NCI-H446 treated with DMSO at 0.1 percent for 48 hours (cell line): ENCODE results near the gene ANKLE2.
"Not testable (repeated sequence)": the region's sequence is repeated elsewhere in the genome, so short reads cannot be mapped to it uniquely, and the experiment has no call there.

Experiments
- DNase-seq: peaks from one replicate; lab custom pipeline; 2025; lab: John Stamatoyannopoulos, UW

Gene ANKLE2

DNA sequence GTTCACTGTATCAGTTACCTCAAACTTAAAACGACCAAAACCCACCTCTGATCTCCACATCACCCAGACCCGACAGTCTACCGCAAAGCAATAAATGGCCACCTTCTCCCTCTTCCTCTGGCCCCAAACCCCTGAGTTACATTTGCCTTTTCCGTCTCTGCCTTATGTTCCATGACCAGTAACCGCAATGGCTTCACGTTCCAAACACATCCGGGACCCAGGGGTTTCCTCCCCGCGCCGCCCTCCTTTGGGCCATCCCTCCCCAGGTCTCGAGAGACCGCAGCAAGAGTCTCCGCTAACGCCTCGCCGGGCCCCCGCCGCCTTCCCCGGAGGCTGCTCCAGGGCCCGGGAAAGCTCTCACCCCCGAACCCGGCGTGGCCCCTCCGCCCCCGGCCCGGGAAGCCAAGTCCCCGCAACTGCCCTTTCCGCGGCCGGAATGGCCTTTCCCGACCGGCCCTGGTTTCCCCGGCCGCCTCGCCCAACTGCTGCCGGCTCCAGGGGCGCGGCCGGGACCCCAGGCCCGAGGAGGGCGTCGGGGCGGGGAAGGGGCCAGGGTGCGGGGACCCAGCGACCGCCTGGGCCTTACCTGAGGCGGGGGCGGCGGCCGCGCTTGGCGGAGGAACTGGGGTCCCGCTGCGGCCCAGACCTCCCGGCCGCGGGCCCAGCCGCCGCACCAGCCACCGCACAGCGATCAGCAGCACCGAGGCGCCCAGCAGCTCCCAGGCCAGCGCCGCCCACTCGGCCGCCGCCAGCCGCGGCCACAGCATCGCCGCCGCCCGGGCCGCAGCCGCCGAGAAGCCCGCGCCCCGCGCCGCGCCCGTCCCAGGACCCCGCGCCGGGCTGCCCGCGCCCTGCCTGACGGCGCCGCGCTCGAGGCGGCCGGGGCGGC is at the start of gene ANKLE2:
TSS of gene ANKLE2 (minus strand) at position 801 of the 889 bp plus-strand sequence. CDS start at position 767, 34 bp downstream.
- no peak for DNase-seq

DNA sequence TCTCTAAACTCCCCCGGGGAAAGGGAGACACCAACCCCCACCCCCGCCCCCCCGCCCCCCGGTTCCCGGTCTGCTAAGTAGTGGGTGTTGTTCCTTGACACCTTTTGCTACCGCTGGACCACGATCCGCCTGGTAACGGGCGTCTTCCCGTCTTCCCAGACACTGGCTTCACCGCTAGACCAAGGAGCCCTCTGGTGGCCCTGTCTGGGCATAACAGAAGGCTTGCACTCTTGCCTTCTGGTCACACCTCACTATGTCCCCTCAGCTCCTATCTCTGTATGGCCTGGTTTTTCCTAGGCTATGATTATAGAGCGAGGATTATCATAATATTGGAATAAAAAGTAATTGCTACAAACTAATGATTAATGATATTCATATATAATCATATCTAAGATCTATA is 47.8 kb upstream of the ANKLE2 start:
- DNase-seq, result not testable (repeated sequence)

- no peak for DNase-seq
Observed at GRCh38 chr12:132807295-132808092, 45.9 kb upstream of the ANKLE2 start.

DNA sequence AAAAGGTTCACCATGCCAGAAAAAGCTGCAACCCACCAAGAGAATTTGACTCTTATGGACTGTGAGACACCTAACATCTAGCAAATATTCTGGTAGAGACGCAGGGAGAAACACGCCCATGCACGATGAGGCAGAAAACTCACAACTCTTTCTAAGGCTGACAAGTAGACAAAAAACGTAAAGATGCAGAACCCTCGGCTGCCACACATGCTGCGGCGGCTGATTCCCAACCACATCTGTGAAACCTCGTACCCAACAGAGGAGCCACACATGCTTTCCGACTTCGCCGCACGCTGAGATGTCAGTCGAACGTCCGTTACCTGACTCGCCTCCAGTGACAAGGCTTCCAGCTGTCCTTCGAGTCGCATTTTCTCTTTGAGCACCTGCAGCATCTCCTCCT is 45.2 kb upstream of the ANKLE2 start:
- DNase-seq, result no peak

DNA sequence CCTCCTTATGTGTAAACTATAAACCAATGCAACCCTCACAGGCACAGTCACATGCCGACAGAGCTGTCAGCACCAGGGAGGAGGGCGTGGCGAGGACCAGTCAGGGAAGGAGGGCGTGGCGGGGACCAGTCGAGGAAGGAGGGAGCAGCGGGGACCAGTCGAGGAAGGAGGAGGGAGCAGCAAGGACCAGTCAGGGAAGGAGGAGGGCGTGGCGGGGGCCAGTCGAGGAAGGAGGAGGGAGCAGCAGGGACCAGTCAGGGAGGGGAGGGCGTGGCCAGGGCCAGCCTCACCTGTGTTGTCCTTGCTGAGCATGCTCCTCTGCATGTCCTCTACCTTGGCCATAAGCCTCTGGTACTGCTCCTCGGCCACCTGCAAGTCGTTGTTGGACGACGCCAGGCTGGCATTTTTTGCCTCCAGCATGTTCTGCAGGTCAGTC is 42.8 kb upstream of the ANKLE2 start:
- DNase-seq, result no peak

- DNase-seq, result no peak
Observed at GRCh38 chr12:132803888-132804287, 42.3 kb upstream of the ANKLE2 start.

DNA sequence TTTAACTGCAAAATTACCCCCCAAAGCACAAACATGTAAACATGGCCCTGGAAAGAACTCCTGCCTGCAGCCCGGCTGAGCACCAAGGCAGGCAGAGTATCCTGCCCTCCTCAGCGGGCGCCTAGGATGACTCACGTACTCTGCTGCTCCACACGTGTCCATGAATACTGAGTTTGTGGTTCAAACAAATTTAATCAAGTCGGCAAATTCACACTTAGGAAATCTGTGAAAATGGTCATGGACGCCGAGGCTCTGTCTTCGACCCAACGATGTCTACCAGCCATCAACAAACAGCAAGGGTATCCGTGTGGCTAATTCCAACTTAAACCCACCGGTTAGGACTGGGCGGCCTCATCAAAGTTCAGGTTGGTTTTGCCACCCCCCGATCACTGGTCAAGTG is 41.5 kb upstream of the ANKLE2 start:
- no peak for DNase-seq

GRCh38 chr12:132801741-132802140 is 40.1 kb upstream of the ANKLE2 start:
- no peak for DNase-seq

GRCh38 chr12:132798836-132799235 is 37.2 kb upstream of the ANKLE2 start:
- no peak for DNase-seq

DNA sequence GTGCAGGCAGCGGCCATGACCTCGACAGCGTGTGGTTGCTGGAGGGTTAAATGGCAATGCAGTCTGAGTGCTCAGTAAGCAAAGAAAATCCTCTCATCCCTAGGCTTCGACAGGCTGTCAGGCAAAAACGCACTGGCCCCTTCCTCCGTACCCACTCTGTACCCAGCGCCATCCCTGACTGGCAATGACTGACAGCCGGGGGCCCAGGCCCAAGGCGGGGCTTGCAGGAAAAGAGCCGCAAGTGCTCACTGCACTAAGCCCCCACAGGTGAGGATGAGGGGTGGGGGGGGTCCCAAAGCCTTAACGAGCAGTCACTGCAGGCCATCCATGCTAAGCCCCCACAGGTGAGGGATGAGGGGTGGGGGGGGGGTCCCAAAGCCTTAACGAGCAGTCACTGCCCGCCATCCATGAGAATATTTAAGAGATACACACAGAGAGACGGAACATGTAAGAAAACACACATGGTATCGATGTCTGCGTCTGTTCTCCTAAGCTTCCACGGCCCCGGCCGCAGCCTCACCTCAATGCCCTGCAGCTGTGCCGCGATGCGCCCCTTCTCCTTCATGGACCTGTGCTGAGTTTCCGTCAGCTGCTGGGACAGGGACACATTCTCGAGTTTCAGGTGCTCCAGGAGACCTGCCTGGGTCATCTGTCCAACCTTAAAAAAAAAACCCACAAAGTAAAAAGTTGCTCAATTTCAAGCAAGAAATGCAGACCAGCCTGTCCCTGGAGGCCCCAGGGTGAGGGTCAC is 36.4 kb upstream of the ANKLE2 start:
- DNase-seq, result no peak

DNA sequence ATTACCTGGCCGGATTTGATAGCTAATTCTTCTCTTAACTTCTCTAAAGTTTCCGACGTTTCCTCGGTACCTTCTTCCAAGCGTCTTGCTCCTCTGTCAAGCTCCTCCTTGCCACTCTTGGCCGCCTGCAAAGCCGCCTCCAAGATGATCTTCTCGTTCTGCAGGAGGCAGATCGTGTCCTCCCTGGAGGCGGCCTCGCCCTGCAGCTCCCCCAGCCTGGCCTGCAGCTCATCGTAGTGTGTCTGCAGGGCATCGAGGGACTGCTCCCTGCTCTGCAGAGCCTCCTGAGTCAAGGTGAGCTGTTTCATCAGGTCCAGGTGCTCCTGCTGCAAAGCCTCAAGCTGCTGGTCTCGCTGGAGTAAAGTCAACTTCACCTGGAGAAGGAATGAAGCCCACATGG is 34.2 kb upstream of the ANKLE2 start:
- no peak for DNase-seq

DNA sequence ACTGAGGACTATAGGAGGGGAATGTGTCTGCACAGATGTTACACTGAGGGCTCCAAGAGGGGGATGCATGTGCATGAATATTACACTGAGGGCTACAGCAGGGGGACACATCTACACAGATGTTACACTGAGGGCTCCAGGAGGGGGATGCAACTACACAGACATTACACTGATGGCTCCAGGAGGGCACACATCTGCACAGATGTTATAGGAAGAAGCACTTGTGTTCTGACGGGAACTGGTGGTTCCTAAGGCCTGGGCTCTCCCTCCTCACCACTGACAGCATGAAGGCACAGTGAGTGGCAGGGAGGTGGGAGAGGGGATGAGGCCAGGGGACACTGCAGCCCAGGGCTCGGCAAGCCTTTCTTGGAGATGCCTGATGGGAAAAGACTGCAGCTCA is 30.3 kb upstream of the ANKLE2 start:
- DNase-seq, result not testable (repeated sequence)

GRCh38 chr12:132789099-132789471 is 27.5 kb upstream of the ANKLE2 start:
- DNase-seq, result no peak

GRCh38 chr12:132788375-132789098 is 26.9 kb upstream of the ANKLE2 start:
- DNase-seq, result no peak

DNA sequence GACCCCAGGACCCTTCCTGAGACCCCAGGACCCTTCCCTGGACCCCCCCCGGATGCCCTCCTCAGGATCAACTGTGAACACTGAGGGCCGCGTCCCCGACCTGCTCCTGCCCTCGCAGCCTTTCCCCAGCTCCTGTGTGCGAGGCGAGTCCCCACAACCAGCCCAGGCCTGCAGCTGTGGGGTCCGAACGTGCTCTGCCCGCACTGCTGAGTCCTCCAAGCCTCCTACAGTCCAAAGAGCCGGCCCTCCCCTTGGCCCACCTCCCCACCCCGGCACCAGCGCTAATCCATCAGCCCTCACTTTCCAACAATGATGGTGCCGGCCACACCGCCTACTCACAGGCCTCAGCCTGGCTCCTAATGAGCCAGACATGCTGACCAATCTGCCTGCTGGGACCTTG is 26.2 kb upstream of the ANKLE2 start:
- no peak for DNase-seq

GRCh38 chr12:132786192-132786591 is 24.6 kb upstream of the ANKLE2 start:
- no peak for DNase-seq

DNA sequence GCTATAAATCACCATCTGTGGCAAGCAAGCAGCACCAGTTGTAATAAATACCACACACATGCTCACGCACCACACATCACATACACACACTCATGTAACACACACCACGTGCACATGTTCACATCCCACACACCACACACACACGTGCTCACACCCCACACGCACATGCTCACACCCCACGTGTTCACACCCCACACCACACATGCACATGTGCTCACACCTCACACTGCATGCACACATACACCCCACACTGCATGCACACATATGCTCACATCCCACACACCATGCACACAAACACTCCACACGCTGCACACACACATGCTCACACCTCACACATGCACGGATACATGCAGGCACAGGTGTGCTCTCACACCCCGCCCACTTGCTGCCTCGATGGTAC is 22.9 kb upstream of the ANKLE2 start:
- no peak for DNase-seq

DNA sequence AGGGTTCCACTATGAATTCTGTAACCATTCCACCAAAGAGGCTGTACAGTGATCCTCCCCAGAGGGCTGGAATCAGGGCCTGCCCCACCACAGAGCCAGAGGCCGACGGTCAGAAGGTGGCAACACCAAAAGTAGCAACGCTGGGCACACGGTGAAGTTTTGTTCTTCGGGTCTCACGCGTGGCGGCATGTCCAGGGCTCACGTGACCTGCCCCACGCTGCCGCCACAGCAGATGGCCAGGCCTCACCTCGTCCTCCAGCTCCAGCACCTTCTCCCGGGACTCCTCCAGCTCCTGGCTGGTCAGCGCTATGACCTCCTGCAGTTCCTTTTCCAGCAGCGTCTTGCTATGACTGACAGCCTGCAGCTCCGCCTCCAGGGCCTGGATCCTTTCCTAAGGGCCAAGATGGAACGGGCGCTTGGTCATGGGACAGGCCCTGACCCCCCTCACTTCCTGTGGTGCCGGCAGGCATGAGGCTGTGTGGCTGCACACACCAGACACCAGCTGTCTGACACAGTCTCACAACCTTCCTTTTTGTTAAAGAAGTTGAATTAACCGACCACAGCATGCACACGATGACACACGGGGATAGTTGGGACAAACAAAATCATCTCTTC is 22.4 kb upstream of the ANKLE2 start:
- DNase-seq, result no peak

DNA sequence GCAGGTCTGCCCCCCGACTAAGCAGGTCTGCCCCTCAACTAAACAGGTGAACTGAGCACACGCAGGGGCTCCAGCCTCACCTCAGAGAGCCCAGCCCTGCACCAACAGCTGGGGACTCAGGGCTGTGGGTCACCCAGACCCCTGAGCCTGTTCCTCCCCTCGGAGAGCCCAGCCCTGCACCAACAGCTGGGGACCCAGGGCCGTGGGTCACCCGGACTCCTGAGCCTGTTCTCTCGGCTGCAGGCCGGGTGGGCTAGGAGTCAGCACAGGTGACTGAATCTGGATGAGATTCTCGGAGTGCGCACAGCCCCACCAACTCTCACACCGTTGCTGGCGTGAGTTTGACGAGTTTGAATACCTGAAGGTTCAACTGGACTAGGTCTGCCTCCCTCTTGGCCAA is 20.3 kb upstream of the ANKLE2 start:
- DNase-seq, result no peak

DNA sequence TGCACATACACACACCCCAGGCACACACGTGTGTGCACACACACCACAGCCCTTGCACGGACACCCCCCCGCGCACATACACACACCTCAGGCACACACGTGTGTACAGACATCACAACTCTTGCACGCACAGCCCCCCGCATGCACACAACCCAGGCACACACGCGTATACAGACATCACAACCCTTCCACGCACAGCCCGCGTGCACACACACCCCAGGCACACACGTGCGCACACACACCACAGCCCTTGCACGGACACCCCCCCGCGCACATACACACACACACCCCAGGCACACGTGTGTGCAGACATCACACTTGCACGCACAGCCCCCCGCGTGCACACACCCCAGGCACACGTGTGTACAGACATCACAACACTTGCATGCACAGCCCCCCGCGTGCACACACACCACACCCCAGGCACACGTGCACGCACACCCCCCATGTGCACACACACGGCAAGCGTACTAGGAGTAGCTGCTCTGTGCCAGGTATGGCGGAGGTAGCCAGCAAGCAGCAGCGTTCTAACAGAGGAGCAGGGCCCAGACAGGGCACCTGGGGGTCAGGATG is 18.2 kb upstream of the ANKLE2 start:
- no peak for DNase-seq

- no peak for DNase-seq
Observed at GRCh38 chr12:132777614-132778013, 16.0 kb upstream of the ANKLE2 start.
